Body of pancreas (tissue), 4 donors: Measurements from ENCODE around the gene CFAP57. TPM values are rescaled to one million over a fixed set of nuclear protein-coding genes. Genes with fewer than 3 reads are reported as not detected.

Experiments used
- ATAC-seq: fragments of 150-250 bp; one replicate; pipeline ENCODE4 v1.9.1; 2016
- DNase-seq, 4 donors: peaks; one replicate each; pipeline ENCODE4 v3.0.0-alpha.2; 2019
- H3K27ac ChIP-seq, 4 donors: fragments of 200-600 bp; sonication (generic); 1 replicate in 3 of 4; 2 replicates in 1 of 4; pipeline versions ENCODE4 v1.5.1 to v1.6.1; 2016 to 2019; ENCODE audit warnings: mild to moderate bottlenecking in 1 of 4, mixed read lengths in 1 of 4, moderate library complexity in 1 of 4
- H3K27me3 ChIP-seq, 2 donors: fragments of 200-600 bp; sonication (generic); one replicate each; pipeline ENCODE4 v1.6.0; 2016; ENCODE audit warnings: mild to moderate bottlenecking in 1 of 2
- H3K36me3 ChIP-seq, 2 donors: fragments of 200-600 bp; sonication (generic); replicated peaks in 1 of 2; 2 replicates each; pipeline ENCODE4 v1.5.1; 2016; ENCODE audit warnings: low read depth in 2 of 2; ENCODE audit not compliant: insufficient read depth in 1 of 2
- H3K4me1 ChIP-seq: fragments of 200-600 bp; sonication (generic); one replicate; pipeline ENCODE4 v1.6.0; 2016
- H3K4me3 ChIP-seq, 2 donors: fragments of 200-600 bp; sonication (generic); 1 replicate in 1 of 2; 2 replicates in 1 of 2; pipeline ENCODE4 v1.5.1; 2016 to 2019
- H3K9me3 ChIP-seq, 3 donors: fragments of 200-600 bp; sonication (generic); 1 replicate in 2 of 3; 2 replicates in 1 of 3; pipeline ENCODE4 v1.5.1; 2016
- CTCF ChIP-seq, 7 experiments: fragments of 450-650 bp in 4 of 7; fragments of 200-600 bp in 3 of 7; sonication (generic) in 3 of 7; IDR thresholded peaks; one replicate each; pipeline ENCODE4 v1.5.1; 2016 to 2019; ENCODE audit warnings: antibody characterized with exemption in 7 of 7
- POLR2A ChIP-seq, 3 donors: fragments of 450-650 bp; IDR thresholded peaks; one replicate each; pipeline ENCODE4 v1.6.1; 2016; ENCODE audit warnings: antibody characterized with exemption in 3 of 3, mild to moderate bottlenecking in 2 of 3
- WGBS, 2 donors: methylation state at CpG; one replicate each; pipeline ENCODE4 v1.1.5; 2017; 5-methylcytosine and 5-hydroxymethylcytosine counted together
- intact Hi-C: fragments of 100-400 bp; cut with DNase I; formaldehyde crosslinking; loops from one replicate; pipeline ENCODE4 v1.15.1; 2023
- total RNA-seq, 2 donors: library from RNA; depleted of rRNA; stranded (reverse); fragments of >200 nt; gene quantifications; one replicate each; pipeline ENCODE4 v1.1.0, GENCODE V29; 2016

CFAP57 gene
- total RNA-seq, 2 donors from 2014 or later, result 0.26 to 1.3 TPM

- WGBS, 2 donors, result 72 to 80% methylated on average over 3 of the region's 3 CpGs
- H3K36me3 ChIP-seq, result no peaks in the 10 kb centered on the region
- no peaks in the 10 kb centered on the region for H3K27me3 ChIP-seq
- intact Hi-C loops, result loop anchor here (10.0 kb wide), 1 partner anchor 125 kb away; the partner anchor contains the start of gene ELOVL1
- no peaks in the 10 kb centered on the region for H3K9me3 ChIP-seq
- no peak overlapping the region for H3K27ac ChIP-seq
- DNase-seq, result no peak
- TF ChIP-seq CTCF (IDR thresholded peaks at IDR 0.05) (no peak), POLR2A (IDR thresholded peaks at IDR 0.05) (no peak)
- no peak for ATAC-seq
- peaks cover 24% of the 10 kb centered on the region for H3K4me1 ChIP-seq
- H3K4me3 ChIP-seq, result no peak overlapping the region
Observed at GRCh38 chr1:43239484-43239883, 67.4 kb downstream of the CFAP57 start.

DNA sequence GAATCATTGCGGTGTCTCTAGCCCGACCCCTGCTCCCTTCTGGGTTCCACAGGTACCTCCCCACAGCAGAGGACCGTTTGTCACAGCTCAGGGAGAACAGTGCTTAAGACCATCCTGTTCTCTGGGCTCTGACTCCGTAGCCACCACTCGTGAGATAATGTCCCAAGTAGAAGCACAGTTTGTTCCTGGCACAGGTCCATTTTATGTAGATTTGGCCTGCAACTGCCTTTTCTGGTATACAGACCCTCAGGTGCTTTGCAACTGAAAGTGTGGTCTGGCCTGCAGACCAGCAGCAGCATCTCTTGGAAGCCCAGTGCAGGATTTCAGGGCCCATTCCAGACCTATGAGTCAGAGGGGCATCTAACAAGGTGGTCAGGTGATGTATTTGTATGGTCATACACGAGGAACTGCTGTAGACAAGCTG is 69.3 kb downstream of the CFAP57 start:
- Histone ChIP-seq H3K4me3 (no peak overlapping the region), H3K36me3 (no peaks in the 10 kb centered on the region), H3K4me1 (peaks cover 24% of the 10 kb centered on the region), H3K27me3 (no peaks in the 10 kb centered on the region), H3K27ac (no peak overlapping the region), H3K9me3 (no peaks in the 10 kb centered on the region)
- DNase-seq (peak in 3 of 4 donors; percentile 35 to 50 (median 47)), ATAC-seq (no peak)
- intact Hi-C loops, result no loop called here
- WGBS, 2 donors, result 44 to 45% methylated on average over 5 to 6 of the region's 6 CpGs
- TF ChIP-seq CTCF (IDR thresholded peaks at IDR 0.05), result no peak
- TF ChIP-seq POLR2A (IDR thresholded peaks at IDR 0.05), result no peak

DNA sequence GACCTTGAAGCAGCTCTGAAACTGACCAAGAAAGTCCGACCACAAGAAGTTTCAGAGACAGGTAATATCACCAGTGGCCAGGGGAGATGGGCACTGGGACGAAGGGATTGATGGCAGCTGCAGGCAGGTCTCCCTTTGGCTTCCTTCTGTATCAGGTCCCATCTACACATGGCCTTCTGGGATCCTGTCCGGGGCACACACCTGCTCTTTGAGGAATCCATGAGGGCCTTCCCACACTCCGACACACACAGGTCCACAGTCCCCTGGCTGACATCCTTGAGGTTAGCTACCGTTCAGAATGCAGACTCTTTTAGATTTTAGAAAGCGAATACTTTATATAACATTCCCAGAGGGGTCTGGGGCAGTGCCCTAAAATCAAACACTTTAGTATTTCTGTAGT is 71.2 kb downstream of the CFAP57 start:
- Histone ChIP-seq H3K4me1 (peaks cover 28% of the 10 kb centered on the region), H3K36me3 (no peaks in the 10 kb centered on the region), H3K4me3 (no peak overlapping the region), H3K9me3 (no peaks in the 10 kb centered on the region), H3K27ac (peak overlapping the region in 3 of 4 donors; percentile 19 to 39 (median 37)), H3K27me3 (no peaks in the 10 kb centered on the region)
- WGBS, 2 donors, result 33 to 51% methylated on average over 6 of the region's 6 CpGs
- intact Hi-C loops, result no loop called here
- TF ChIP-seq POLR2A (IDR thresholded peaks at IDR 0.05) (no peak), CTCF (IDR thresholded peaks at IDR 0.05) (no peak)
- peak in 2 of 4 donors; percentile 27 to 49 for DNase-seq
- ATAC-seq, result peak; percentile 49

GRCh38 chr1:43246466-43247213 is 74.5 kb downstream of the CFAP57 start:
- Histone ChIP-seq H3K27ac (peak overlapping the region in 1 of 4 donors; percentile 36), H3K36me3 (no peaks in the 10 kb centered on the region), H3K4me1 (peaks cover 16% of the 10 kb centered on the region), H3K27me3 (no peaks in the 10 kb centered on the region), H3K4me3 (no peak overlapping the region), H3K9me3 (no peaks in the 10 kb centered on the region)
- 51 to 59% methylated on average over 4 of the region's 4 CpGs for WGBS, 2 donors
- DNase-seq (no peak), ATAC-seq (peak; percentile 64)
- TF ChIP-seq POLR2A (IDR thresholded peaks at IDR 0.05) (no peak), CTCF (IDR thresholded peaks at IDR 0.05) (no peak)
- intact Hi-C loops, result no loop called here
